ENCODE data around the gene FGG.
A peak's percentile ranks its signal among the peaks of the same experiment; 100 is the strongest.

FGG gene

GRCh38 chr4:154586296-154587033 lies 26.0 kb downstream of the FGG start:
- no peak for DNase-seq (ENCODE audit: low spot score)

GRCh38 chr4:154585369-154586018 lies 27.0 kb downstream of the FGG start:
- no peak for DNase-seq (ENCODE audit: low spot score)

GRCh38 chr4:154584259-154584658 lies 28.2 kb downstream of the FGG start:
- DNase-seq (ENCODE audit: low spot score), result no peak

- DNase-seq (ENCODE audit: low spot score), result no peak
Measured at GRCh38 chr4:154583677-154584076, 28.8 kb downstream of the FGG start.

- DNase-seq (ENCODE audit: low spot score), result no peak
Measured at GRCh38 chr4:154583230-154583629, 29.2 kb downstream of the FGG start.

- DNase-seq (ENCODE audit: low spot score), result no peak
Measured at GRCh38 chr4:154582723-154583122, 29.7 kb downstream of the FGG start.

- DNase-seq (ENCODE audit: low spot score), result no peak
Measured at GRCh38 chr4:154579927-154580326, 32.5 kb downstream of the FGG start.

- DNase-seq (ENCODE audit: low spot score), result no peak
Measured at GRCh38 chr4:154578919-154579318, 33.5 kb downstream of the FGG start.

GRCh38 chr4:154577324-154577723 lies 35.1 kb downstream of the FGG start:
- no peak for DNase-seq (ENCODE audit: low spot score)

GRCh38 chr4:154574311-154574710 lies 38.1 kb downstream of the FGG start:
- DNase-seq (ENCODE audit: low spot score), result no peak

GRCh38 chr4:154573190-154573870 lies 39.1 kb downstream of the FGG start:
- no peak for DNase-seq (ENCODE audit: low spot score)

- no peak for DNase-seq (ENCODE audit: low spot score)
Measured at GRCh38 chr4:154569584-154569983, 42.9 kb downstream of the FGG start.

GRCh38 chr4:154569028-154569427 lies 43.4 kb downstream of the FGG start:
- no peak for DNase-seq (ENCODE audit: low spot score)

- DNase-seq (ENCODE audit: low spot score), result no peak
Measured at GRCh38 chr4:154566639-154567204, 45.7 kb downstream of the FGG start.

- no peak for DNase-seq (ENCODE audit: low spot score)
Measured at GRCh38 chr4:154565704-154566103, 46.8 kb downstream of the FGG start.

GRCh38 chr4:154564311-154564710 lies 48.1 kb downstream of the FGG start:
- DNase-seq (ENCODE audit: low spot score), result no peak

- DNase-seq (ENCODE audit: low spot score), result no peak
Measured at GRCh38 chr4:154562697-154563254, 49.7 kb downstream of the FGG start, which contains the start of gene FGB. TSS of gene FGB (plus strand) at chr4:154563011. CDS start at chr4:154563019, 8 bp downstream.

GRCh38 chr4:154560824-154561231 lies 51.6 kb downstream of the FGG start:
- no peak for DNase-seq (ENCODE audit: low spot score)

- DNase-seq (ENCODE audit: low spot score), result no peak
Measured at GRCh38 chr4:154560419-154560801, 52.0 kb downstream of the FGG start.

- DNase-seq (ENCODE audit: low spot score), result peak; percentile 30
Measured at GRCh38 chr4:154559494-154560418, 52.7 kb downstream of the FGG start.

GRCh38 chr4:154559141-154559493 lies 53.3 kb downstream of the FGG start:
- DNase-seq (ENCODE audit: low spot score), result no peak
